IMR-90 (cell line): ENCODE measurements around the gene ZC3H14.

Experiments used
- BHLHE40 ChIP-seq: fragments of 150-350 bp; IDR thresholded peaks from 2 replicates; pipeline ENCODE4 v1.6.1; 2016; ENCODE audit warnings: mild to moderate bottlenecking, low read depth, low read length
- CEBPB ChIP-seq: IDR thresholded peaks from 2 replicates; pipeline ENCODE4 v1.6.1; 2012; ENCODE audit warnings: low read depth, low read length, improper control_type of control experiment
- CTCF ChIP-seq: conservative IDR thresholded peaks from 2 replicates; pipeline ENCODE4 v1.5.1; 2012; ENCODE audit warnings: mild to moderate bottlenecking, low read depth, low read length, improper control_type of control experiment
- MAFK ChIP-seq: IDR thresholded peaks from 2 replicates; pipeline ENCODE4 v1.6.1; 2012; ENCODE audit warnings: low read depth, low read length, improper control_type of control experiment
- MAZ ChIP-seq: IDR thresholded peaks from 2 replicates; pipeline ENCODE4 v1.6.1; 2012; ENCODE audit warnings: low read depth, mild to moderate bottlenecking, low read length, improper control_type of control experiment, moderate library complexity, borderline replicate concordance
- MXI1 ChIP-seq: IDR thresholded peaks from 2 replicates; pipeline ENCODE4 v1.6.1; 2012; ENCODE audit warnings: low read depth, mild to moderate bottlenecking, low read length, moderate library complexity, borderline replicate concordance
- POLR2A ChIP-seq: IDR thresholded peaks from 2 replicates; pipeline ENCODE4 v1.6.1; 2012; ENCODE audit warnings: mild to moderate bottlenecking, low read depth, low read length
- RAD21 ChIP-seq: IDR thresholded peaks from 2 replicates; pipeline ENCODE4 v1.6.1; 2012; ENCODE audit warnings: low read length, improper control_type of control experiment
- RFX5 ChIP-seq: IDR thresholded peaks from 2 replicates; pipeline ENCODE4 v1.8.0; 2012; ENCODE audit warnings: low read depth, mild to moderate bottlenecking, low read length, moderate library complexity
- SMC3 ChIP-seq: fragments of 150-350 bp; IDR thresholded peaks from 2 replicates; pipeline ENCODE4 v1.6.1; 2016; ENCODE audit warnings: low read depth, mild to moderate bottlenecking, antibody characterized with exemption, low read length, moderate library complexity
- USF2 ChIP-seq: fragments of 150-350 bp; IDR thresholded peaks from 2 replicates; pipeline ENCODE4 v1.6.1; 2017; ENCODE audit warnings: mild to moderate bottlenecking, antibody characterized with exemption, low read length, low read depth

GRCh38 chr14:88554457-88555286 lies 8.2 kb upstream of the ZC3H14 start, which contains the start of gene PTPN21:
- TF ChIP-seq RAD21: no peak
- 0 out of 2 replicates have a peak, but pooled peaks have one; percentile 4 for TF ChIP-seq CTCF
- no peak; the same call in 1 of the 2 replicates for TF ChIP-seq BHLHE40
- peak; percentile 73 for TF ChIP-seq POLR2A
- no peak for TF ChIP-seq SMC3
- TF ChIP-seq USF2: no peak
- TF ChIP-seq RFX5: no peak
- TF ChIP-seq MXI1: peak; percentile 40; the same call in 1 of the 2 replicates
- no peak for TF ChIP-seq MAFK
- TF ChIP-seq MAZ: peak; percentile 89; the same call in 1 of the 2 replicates
- no peak for TF ChIP-seq CEBPB
